ENCODE measurements around the gene C1RL.

The C1RL gene

GRCh38 chr12:7099290-7099996, 9.6 kb downstream of the C1RL start:
- H3K4me2 ChIP-seq (ENCODE audit: low read depth, low read length): no peak overlapping the region
- no peaks in the 10 kb centered on the region for H3K27me3 ChIP-seq (replicated peaks; ENCODE audit: insufficient read depth, low read length)
- no peaks in the 10 kb centered on the region for H3K9me2 ChIP-seq (replicated peaks; ENCODE audit: insufficient read depth, low read length)
- no peaks in the 10 kb centered on the region for H3F3A ChIP-seq (ENCODE audit: insufficient read depth, low read length)
- no peak for DNase-seq
- no peak overlapping the region for H3K9ac ChIP-seq (ENCODE audit: low read length)
- no peaks in the 10 kb centered on the region for H3K9me3 ChIP-seq (replicated peaks; ENCODE audit: insufficient read depth, low read length)
- no peak overlapping the region for H3K27ac ChIP-seq (ENCODE audit: low read length)
- no peaks in the 10 kb centered on the region for H4K20me1 ChIP-seq (ENCODE audit: insufficient read depth, low read length)
- H3K4me1 ChIP-seq (ENCODE audit: low read length): no peaks in the 10 kb centered on the region
- no peak overlapping the region for H3K4me3 ChIP-seq (ENCODE audit: low read length)
- H2AFZ ChIP-seq (ENCODE audit: low read length): no peak overlapping the region
- no peak for TF ChIP-seq EZH2phosphoT487 (IDR thresholded peaks at IDR 0.05; ENCODE audit: low read length)
- no peaks in the 10 kb centered on the region for H3K36me3 ChIP-seq (replicated peaks; ENCODE audit: insufficient read depth, low read length)
- H3K79me2 ChIP-seq (ENCODE audit: low read length): no peaks in the 10 kb centered on the region

- TF ChIP-seq CTCF (IDR thresholded peaks at IDR 0.05; ENCODE audit: low read length) (no peak), EZH2phosphoT487 (IDR thresholded peaks at IDR 0.05; ENCODE audit: low read length) (no peak), EZH2 (optimal IDR thresholded peaks at IDR 0.05; ENCODE audit: low read depth, low read length) (no peak)
- DNase-seq: no peak
- Histone ChIP-seq H2AFZ (ENCODE audit: low read length) (no peak overlapping the region), H3F3A (ENCODE audit: insufficient read depth, low read length) (no peaks in the 10 kb centered on the region), H3K9me3 (replicated peaks; ENCODE audit: insufficient read depth, low read length) (no peaks in the 10 kb centered on the region), H3K4me3 (ENCODE audit: low read length) (no peak overlapping the region), H3K36me3 (replicated peaks; ENCODE audit: insufficient read depth, low read length) (no peaks in the 10 kb centered on the region), H3K9me2 (replicated peaks; ENCODE audit: insufficient read depth, low read length) (no peaks in the 10 kb centered on the region), H3K79me2 (ENCODE audit: low read length) (no peaks in the 10 kb centered on the region), H3K9ac (ENCODE audit: low read length) (no peak overlapping the region), H3K4me1 (ENCODE audit: low read length) (peaks cover 2% of the 10 kb centered on the region; the same call in 1 of the 2 replicates), H4K20me1 (ENCODE audit: insufficient read depth, low read length) (no peaks in the 10 kb centered on the region), H3K27me3 (replicated peaks; ENCODE audit: insufficient read depth, low read length) (no peaks in the 10 kb centered on the region), H3K4me2 (ENCODE audit: low read depth, low read length) (no peak overlapping the region), H3K27ac (ENCODE audit: low read length) (no peak overlapping the region)
These were observed 12.0 kb downstream of the C1RL start for GRCh38 chr12:7096979-7097378.

GRCh38 chr12:7096006-7096932, 12.7 kb downstream of the C1RL start:
- Histone ChIP-seq H3K9ac (ENCODE audit: low read length) (no peak overlapping the region), H2AFZ (ENCODE audit: low read length) (no peak overlapping the region), H3K9me3 (replicated peaks; ENCODE audit: insufficient read depth, low read length) (no peaks in the 10 kb centered on the region), H3K27ac (ENCODE audit: low read length) (no peak overlapping the region), H3F3A (ENCODE audit: insufficient read depth, low read length) (no peaks in the 10 kb centered on the region), H3K4me1 (ENCODE audit: low read length) (peaks cover 5% of the 10 kb centered on the region; the same call in 1 of the 2 replicates), H3K9me2 (replicated peaks; ENCODE audit: insufficient read depth, low read length) (no peaks in the 10 kb centered on the region), H3K79me2 (ENCODE audit: low read length) (no peaks in the 10 kb centered on the region), H3K27me3 (replicated peaks; ENCODE audit: insufficient read depth, low read length) (no peaks in the 10 kb centered on the region), H4K20me1 (ENCODE audit: insufficient read depth, low read length) (no peaks in the 10 kb centered on the region), H3K36me3 (replicated peaks; ENCODE audit: insufficient read depth, low read length) (no peaks in the 10 kb centered on the region), H3K4me3 (ENCODE audit: low read length) (no peak overlapping the region), H3K4me2 (ENCODE audit: low read depth, low read length) (no peak overlapping the region)
- DNase-seq: no peak
- TF ChIP-seq CTCF (IDR thresholded peaks at IDR 0.05; ENCODE audit: low read length) (no peak), EZH2 (optimal IDR thresholded peaks at IDR 0.05; ENCODE audit: low read depth, low read length) (no peak), EZH2phosphoT487 (IDR thresholded peaks at IDR 0.05; ENCODE audit: low read length) (no peak)

Data from MM.1S (cell line).